Measurements from ENCODE around the gene FOSL1. TPM values are rescaled to one million over a fixed set of nuclear protein-coding genes. Genes with fewer than 3 reads are reported as not detected.

The FOSL1 gene
- total and polyA plus RNA-seq, 2 of the 13 experiments (the other 11 are each of a cell fraction or from before 2014, with no cell fraction given) = 4.0 to 4.1 TPM

DNA sequence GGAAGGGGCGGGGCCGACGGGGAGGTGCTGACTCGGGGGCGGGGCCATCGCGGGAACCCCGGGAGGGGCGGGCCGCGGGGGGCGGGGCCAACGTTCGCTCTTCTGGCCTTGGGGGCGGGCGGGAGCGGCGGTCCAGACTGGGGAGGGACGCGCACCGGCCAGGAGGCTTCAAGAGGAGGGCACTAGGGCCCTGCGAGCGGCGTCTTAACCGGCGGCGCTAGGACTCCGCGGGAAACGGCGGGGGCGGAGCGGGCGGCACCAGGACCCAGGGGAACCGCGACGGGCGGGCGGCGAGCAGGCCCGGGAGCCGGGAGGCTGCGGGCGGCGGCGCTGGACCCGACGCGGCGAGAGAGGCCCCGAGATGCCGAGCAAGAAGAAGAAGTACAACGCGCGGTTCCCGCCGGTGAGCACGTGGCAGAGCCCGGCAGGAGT, 19.0 kb upstream of the FOSL1 start, which contains the start of gene DRAP1 (continued):
- TF ChIP-seq HDAC2 (CRISPR knock-in tag; IDR thresholded peaks at IDR 0.05) = peak; percentile 58; the same call in 1 of the 2 replicates
- 0 out of 2 replicates have a peak, but pooled peaks have one; percentile 80 for TF ChIP-seq GFI1 (CRISPR knock-in tag; IDR thresholded peaks at IDR 0.05; ENCODE audit: borderline replicate concordance)
- TF ChIP-seq ATF1 (CRISPR knock-in tag; IDR thresholded peaks at IDR 0.05) = no peak
- TF ChIP-seq TSC22D2 (CRISPR knock-in tag; IDR thresholded peaks at IDR 0.05; ENCODE audit: borderline replicate concordance) = peak; percentile 72; the same call in 1 of the 2 replicates
- no peak for TF ChIP-seq ARID2 (CRISPR knock-in tag; IDR thresholded peaks at IDR 0.05; ENCODE audit: borderline replicate concordance)
- TF ChIP-seq, protein P1, sequence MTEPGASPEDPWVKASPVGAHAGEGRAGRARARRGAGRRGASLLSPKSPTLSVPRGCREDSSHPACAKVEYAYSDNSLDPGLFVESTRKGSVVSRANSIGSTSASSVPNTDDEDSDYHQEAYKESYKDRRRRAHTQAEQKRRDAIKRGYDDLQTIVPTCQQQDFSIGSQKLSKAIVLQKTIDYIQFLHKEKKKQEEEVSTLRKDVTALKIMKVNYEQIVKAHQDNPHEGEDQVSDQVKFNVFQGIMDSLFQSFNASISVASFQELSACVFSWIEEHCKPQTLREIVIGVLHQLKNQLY (CRISPR knock-in tag; IDR thresholded peaks at IDR 0.05) = no peak; the same call in 1 of the 2 replicates
- no peak; the same call in 1 of the 2 replicates for TF ChIP-seq GTF2F1 (IDR thresholded peaks at IDR 0.05; ENCODE audit: low read length)
- peak; percentile 73; the same call in 1 of the 2 replicates for TF ChIP-seq FOXK1 (CRISPR knock-in tag; IDR thresholded peaks at IDR 0.05; ENCODE audit: borderline replicate concordance, low read depth)
- TF ChIP-seq, protein P2, sequence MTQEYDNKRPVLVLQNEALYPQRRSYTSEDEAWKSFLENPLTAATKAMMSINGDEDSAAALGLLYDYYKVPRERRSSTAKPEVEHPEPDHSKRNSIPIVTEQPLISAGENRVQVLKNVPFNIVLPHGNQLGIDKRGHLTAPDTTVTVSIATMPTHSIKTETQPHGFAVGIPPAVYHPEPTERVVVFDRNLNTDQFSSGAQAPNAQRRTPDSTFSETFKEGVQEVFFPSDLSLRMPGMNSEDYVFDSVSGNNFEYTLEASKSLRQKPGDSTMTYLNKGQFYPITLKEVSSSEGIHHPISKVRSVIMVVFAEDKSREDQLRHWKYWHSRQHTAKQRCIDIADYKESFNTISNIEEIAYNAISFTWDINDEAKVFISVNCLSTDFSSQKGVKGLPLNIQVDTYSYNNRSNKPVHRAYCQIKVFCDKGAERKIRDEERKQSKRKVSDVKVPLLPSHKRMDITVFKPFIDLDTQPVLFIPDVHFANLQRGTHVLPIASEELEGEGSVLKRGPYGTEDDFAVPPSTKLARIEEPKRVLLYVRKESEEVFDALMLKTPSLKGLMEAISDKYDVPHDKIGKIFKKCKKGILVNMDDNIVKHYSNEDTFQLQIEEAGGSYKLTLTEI (CRISPR knock-in tag; conservative IDR thresholded peaks at IDR 0.05) = no peak
- TF ChIP-seq TBP (CRISPR knock-in tag; IDR thresholded peaks at IDR 0.05) = no peak
- peak; percentile 85 for TF ChIP-seq ZNF331 (CRISPR knock-in tag; IDR thresholded peaks at IDR 0.05)
- TF ChIP-seq ZNF598 (CRISPR knock-in tag; IDR thresholded peaks at IDR 0.05; ENCODE audit: borderline replicate concordance) = no peak
- no peak for TF ChIP-seq ZNF333 (CRISPR knock-in tag; IDR thresholded peaks at IDR 0.05; ENCODE audit: borderline replicate concordance)
- no peak for TF ChIP-seq NR1H2 (CRISPR knock-in tag; IDR thresholded peaks at IDR 0.05; ENCODE audit: borderline replicate concordance, low read depth)
- no peak for TF ChIP-seq CHCHD3 (CRISPR knock-in tag; IDR thresholded peaks at IDR 0.05)
- TF ChIP-seq, protein P3, sequence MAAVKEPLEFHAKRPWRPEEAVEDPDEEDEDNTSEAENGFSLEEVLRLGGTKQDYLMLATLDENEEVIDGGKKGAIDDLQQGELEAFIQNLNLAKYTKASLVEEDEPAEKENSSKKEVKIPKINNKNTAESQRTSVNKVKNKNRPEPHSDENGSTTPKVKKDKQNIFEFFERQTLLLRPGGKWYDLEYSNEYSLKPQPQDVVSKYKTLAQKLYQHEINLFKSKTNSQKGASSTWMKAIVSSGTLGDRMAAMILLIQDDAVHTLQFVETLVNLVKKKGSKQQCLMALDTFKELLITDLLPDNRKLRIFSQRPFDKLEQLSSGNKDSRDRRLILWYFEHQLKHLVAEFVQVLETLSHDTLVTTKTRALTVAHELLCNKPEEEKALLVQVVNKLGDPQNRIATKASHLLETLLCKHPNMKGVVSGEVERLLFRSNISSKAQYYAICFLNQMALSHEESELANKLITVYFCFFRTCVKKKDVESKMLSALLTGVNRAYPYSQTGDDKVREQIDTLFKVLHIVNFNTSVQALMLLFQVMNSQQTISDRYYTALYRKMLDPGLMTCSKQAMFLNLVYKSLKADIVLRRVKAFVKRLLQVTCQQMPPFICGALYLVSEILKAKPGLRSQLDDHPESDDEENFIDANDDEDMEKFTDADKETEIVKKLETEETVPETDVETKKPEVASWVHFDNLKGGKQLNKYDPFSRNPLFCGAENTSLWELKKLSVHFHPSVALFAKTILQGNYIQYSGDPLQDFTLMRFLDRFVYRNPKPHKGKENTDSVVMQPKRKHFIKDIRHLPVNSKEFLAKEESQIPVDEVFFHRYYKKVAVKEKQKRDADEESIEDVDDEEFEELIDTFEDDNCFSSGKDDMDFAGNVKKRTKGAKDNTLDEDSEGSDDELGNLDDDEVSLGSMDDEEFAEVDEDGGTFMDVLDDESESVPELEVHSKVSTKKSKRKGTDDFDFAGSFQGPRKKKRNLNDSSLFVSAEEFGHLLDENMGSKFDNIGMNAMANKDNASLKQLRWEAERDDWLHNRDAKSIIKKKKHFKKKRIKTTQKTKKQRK (IDR thresholded peaks at IDR 0.05; ENCODE audit: low read length) = no peak
- TF ChIP-seq EEA1 (CRISPR knock-in tag; IDR thresholded peaks at IDR 0.05; ENCODE audit: borderline replicate concordance) = no peak
- TF ChIP-seq RFX1 (IDR thresholded peaks at IDR 0.05) = no peak
- TF ChIP-seq SNAI1 (CRISPR knock-in tag; IDR thresholded peaks at IDR 0.05; ENCODE audit: borderline replicate concordance) = 0 out of 2 replicates have a peak, but pooled peaks have one; percentile 24
- TF ChIP-seq ZNF841 (CRISPR knock-in tag; IDR thresholded peaks at IDR 0.05; ENCODE audit: borderline replicate concordance) = no peak
- TF ChIP-seq CBFB (CRISPR knock-in tag; IDR thresholded peaks at IDR 0.05) = peak; percentile 91
- peak; percentile 47; the same call in 1 of the 2 replicates for TF ChIP-seq ZNF274 (CRISPR knock-in tag; IDR thresholded peaks at IDR 0.05)
- no peak for TF ChIP-seq DMAP1 (CRISPR knock-in tag; IDR thresholded peaks at IDR 0.05)
- TF ChIP-seq, protein P4, sequence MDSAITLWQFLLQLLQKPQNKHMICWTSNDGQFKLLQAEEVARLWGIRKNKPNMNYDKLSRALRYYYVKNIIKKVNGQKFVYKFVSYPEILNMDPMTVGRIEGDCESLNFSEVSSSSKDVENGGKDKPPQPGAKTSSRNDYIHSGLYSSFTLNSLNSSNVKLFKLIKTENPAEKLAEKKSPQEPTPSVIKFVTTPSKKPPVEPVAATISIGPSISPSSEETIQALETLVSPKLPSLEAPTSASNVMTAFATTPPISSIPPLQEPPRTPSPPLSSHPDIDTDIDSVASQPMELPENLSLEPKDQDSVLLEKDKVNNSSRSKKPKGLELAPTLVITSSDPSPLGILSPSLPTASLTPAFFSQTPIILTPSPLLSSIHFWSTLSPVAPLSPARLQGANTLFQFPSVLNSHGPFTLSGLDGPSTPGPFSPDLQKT (CRISPR knock-in tag; IDR thresholded peaks at IDR 0.05; ENCODE audit: borderline replicate concordance) = no peak
